Hepatic stellate cell (primary cell): Measurements from ENCODE around the gene PADI6.
A peak's percentile ranks its signal among the peaks of the same experiment; 100 is the strongest.
"Not testable (repeated sequence)": the region's sequence is repeated elsewhere in the genome, so short reads cannot be mapped to it uniquely, and the experiment has no call there.

ENCODE experiments used
- DNase-seq: peaks from one replicate; pipeline ENCODE4 v3.0.0; 2011; ENCODE audit warnings: low spot score

PADI6 gene

GRCh38 chr1:17404820-17405219 lies 32.8 kb downstream of the PADI6 start:
- DNase-seq = no peak

GRCh38 chr1:17405898-17406759 lies 34.1 kb downstream of the PADI6 start:
- peak; percentile 85 for DNase-seq

- not testable (repeated sequence) for DNase-seq
These were observed 34.9 kb downstream of the PADI6 start for GRCh38 chr1:17406760-17407475.

- not testable (repeated sequence) for DNase-seq
These were observed 36.0 kb downstream of the PADI6 start for GRCh38 chr1:17407786-17408514.

- DNase-seq = no peak
These were observed 37.4 kb downstream of the PADI6 start for GRCh38 chr1:17409391-17409811.

GRCh38 chr1:17412093-17412870 lies 40.3 kb downstream of the PADI6 start:
- no peak for DNase-seq

GRCh38 chr1:17414022-17414421 lies 42.0 kb downstream of the PADI6 start:
- no peak for DNase-seq

- DNase-seq = no peak
These were observed 44.4 kb downstream of the PADI6 start for GRCh38 chr1:17416389-17416788.

- DNase-seq = peak; percentile 87
These were observed 47.8 kb downstream of the PADI6 start for GRCh38 chr1:17419626-17420328.

- DNase-seq = no peak
These were observed 48.5 kb downstream of the PADI6 start for GRCh38 chr1:17420391-17420918.

- DNase-seq = no peak
These were observed 50.5 kb downstream of the PADI6 start for GRCh38 chr1:17422461-17422860.

GRCh38 chr1:17423781-17424245 lies 51.8 kb downstream of the PADI6 start:
- no peak for DNase-seq

- no peak for DNase-seq
These were observed 54.0 kb downstream of the PADI6 start for GRCh38 chr1:17425806-17426600.

GRCh38 chr1:17427696-17428660 lies 56.0 kb downstream of the PADI6 start:
- DNase-seq = no peak

GRCh38 chr1:17429183-17429582 lies 57.2 kb downstream of the PADI6 start:
- DNase-seq = no peak

GRCh38 chr1:17432412-17432811 lies 60.4 kb downstream of the PADI6 start:
- no peak for DNase-seq

GRCh38 chr1:17433261-17433660 lies 61.3 kb downstream of the PADI6 start:
- DNase-seq = no peak

GRCh38 chr1:17434016-17434415 lies 62.0 kb downstream of the PADI6 start:
- DNase-seq = no peak

GRCh38 chr1:17434601-17435000 lies 62.6 kb downstream of the PADI6 start:
- no peak for DNase-seq
